ENCODE data around the gene GUCY2F.

Gene GUCY2F

DNA sequence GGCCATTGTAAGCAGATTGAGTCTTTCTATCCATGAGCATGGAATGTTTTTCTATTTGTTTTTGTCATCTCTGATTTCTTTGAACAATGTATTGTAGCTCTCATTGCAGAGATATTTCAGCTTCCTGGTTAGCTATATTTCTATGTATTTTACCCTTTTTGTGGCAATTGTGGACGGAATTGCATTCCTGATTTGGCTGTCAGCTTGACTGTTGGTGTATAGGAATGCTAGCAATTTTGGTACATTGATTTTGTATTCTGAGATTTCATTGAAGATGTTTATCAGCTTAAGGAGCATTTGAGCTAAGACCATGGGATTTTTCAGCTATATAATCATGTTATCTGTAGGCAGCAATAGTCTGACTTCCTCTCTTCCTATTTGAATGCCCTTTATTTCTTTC is 154.6 kb downstream of the GUCY2F start:
- no peak for DNase-seq

Data from suppressor macrophage treated with lipopolysaccharide for 1 hour (primary cell).